Measurements from ENCODE around the gene OSBPL7. TPM values are rescaled to one million over a fixed set of nuclear protein-coding genes. Genes with fewer than 3 reads are reported as not detected.

OSBPL7 gene
- total and polyA plus RNA-seq, 7 donors: 2.9 to 40.8 (median 7.8) TPM

- intact Hi-C loops (cut with DNase I): loop anchor here (10.0 kb wide), 1 partner anchor 287 kb away; no protein-coding TSS in a partner anchor
- no peak for DNase-seq
- Histone ChIP-seq H3K27me3 (peaks cover 51 to 83% (median 80%) of the 10 kb centered on the region in 3 donors), H3K36me3 (no peaks in the 10 kb centered on the region), H3K4me1 (peaks cover 0 to 28% (median 21%) of the 10 kb centered on the region in 4 donors), H3K9me3 (no peaks in the 10 kb centered on the region), H3K4me3 (no peak overlapping the region), H3K27ac (no peak overlapping the region)
- WGBS, 2 donors: 66 to 86% methylated on average over 23 of the region's 23 CpGs
- no peak for TF ChIP-seq POLR2A (IDR thresholded peaks at IDR 0.05)
- no peak for TF ChIP-seq EP300 (IDR thresholded peaks at IDR 0.05)
- no peak for TF ChIP-seq CTCF (IDR thresholded peaks at IDR 0.05)
- no peak for TF ChIP-seq POLR2AphosphoS5 (IDR thresholded peaks at IDR 0.05)
These were observed 26.6 kb upstream of the OSBPL7 start for GRCh38 chr17:47848198-47848513.

- H3K4me1 ChIP-seq: peaks cover 0 to 28% (median 23%) of the 10 kb centered on the region in 4 donors
- WGBS, 2 donors: 44 to 77% methylated on average over 71 of the region's 71 CpGs
- no peaks in the 10 kb centered on the region for H3K36me3 ChIP-seq
- no peak overlapping the region for H3K4me3 ChIP-seq
- peaks cover 48 to 77% (median 74%) of the 10 kb centered on the region in 3 donors for H3K27me3 ChIP-seq
- H3K27ac ChIP-seq: no peak overlapping the region
- intact Hi-C loops (cut with DNase I): loop anchor here (10.0 kb wide), 1 partner anchor 287 kb away; no protein-coding TSS in a partner anchor
- no peaks in the 10 kb centered on the region for H3K9me3 ChIP-seq
- no peak for TF ChIP-seq POLR2A (IDR thresholded peaks at IDR 0.05)
- TF ChIP-seq POLR2AphosphoS5 (IDR thresholded peaks at IDR 0.05): no peak
- TF ChIP-seq CTCF (IDR thresholded peaks at IDR 0.05): no peak
- TF ChIP-seq EP300 (IDR thresholded peaks at IDR 0.05): no peak
- no peak for DNase-seq
These were observed 26.0 kb upstream of the OSBPL7 start for GRCh38 chr17:47847341-47848197.

- TF ChIP-seq POLR2AphosphoS5 (IDR thresholded peaks at IDR 0.05) (no peak), CTCF (IDR thresholded peaks at IDR 0.05) (no peak), EP300 (IDR thresholded peaks at IDR 0.05) (no peak), POLR2A (IDR thresholded peaks at IDR 0.05) (no peak)
- H3K4me3 ChIP-seq: no peak overlapping the region
- H3K4me1 ChIP-seq: peaks cover 0 to 25% (median 22%) of the 10 kb centered on the region in 4 donors
- no peak overlapping the region for H3K27ac ChIP-seq
- no peaks in the 10 kb centered on the region for H3K9me3 ChIP-seq
- intact Hi-C loops (cut with DNase I): loop anchor here (10.0 kb wide), 1 partner anchor 288 kb away; no protein-coding TSS in a partner anchor
- 33 to 76% methylated on average over 31 of the region's 31 CpGs for WGBS, 2 donors
- no peaks in the 10 kb centered on the region for H3K36me3 ChIP-seq
- peaks cover 42 to 70% (median 66%) of the 10 kb centered on the region in 3 donors for H3K27me3 ChIP-seq
- no peak for DNase-seq
These were observed 25.2 kb upstream of the OSBPL7 start for GRCh38 chr17:47846716-47847340.

GRCh38 chr17:47845716-47846075 is 24.1 kb upstream of the OSBPL7 start:
- no peaks in the 10 kb centered on the region for H3K9me3 ChIP-seq
- H3K27ac ChIP-seq: no peak overlapping the region
- H3K27me3 ChIP-seq: peaks cover 34 to 58% (median 55%) of the 10 kb centered on the region in 3 donors
- intact Hi-C loops (cut with DNase I): loop anchor here (10.0 kb wide), 1 partner anchor 289 kb away; no protein-coding TSS in a partner anchor
- WGBS, 2 donors: 84 to 88% methylated on average over 3 of the region's 3 CpGs
- TF ChIP-seq EP300 (IDR thresholded peaks at IDR 0.05) (no peak), POLR2A (IDR thresholded peaks at IDR 0.05) (no peak), CTCF (IDR thresholded peaks at IDR 0.05) (no peak), POLR2AphosphoS5 (IDR thresholded peaks at IDR 0.05) (no peak)
- no peak overlapping the region for H3K4me3 ChIP-seq
- H3K4me1 ChIP-seq: peaks cover 0 to 22% (median 16%) of the 10 kb centered on the region in 4 donors
- DNase-seq: no peak
- H3K36me3 ChIP-seq: no peaks in the 10 kb centered on the region

Measured in sigmoid colon (tissue), 7 donors.